Fibroblast of lung (primary cell): Measurements from ENCODE around the gene BACE1. TPM values are rescaled to one million over a fixed set of nuclear protein-coding genes. Genes with fewer than 3 reads are reported as not detected.
"Not testable (repeated sequence)": the region's sequence is repeated elsewhere in the genome, so short reads cannot be mapped to it uniquely, and the experiment has no call there.

Source experiments
- DNase-seq, 2 donors: peaks; one replicate each; pipeline versions ENCODE4 v3.0.0 to v3.0.0-alpha.2; 2010; ENCODE audit warnings: low read depth in 2 of 2
- H2AFZ ChIP-seq: 2 replicates; pipeline ENCODE4 v1.5.1; 2012; ENCODE audit warnings: low read length, control low read depth, inconsistent platforms
- H3K27ac ChIP-seq: 2 replicates; pipeline ENCODE4 v1.5.1; 2011; ENCODE audit warnings: low read length, control low read depth; ENCODE audit not compliant: insufficient read depth
- H3K27me3 ChIP-seq: 2 replicates; pipeline ENCODE4 v1.5.1; 2011; ENCODE audit warnings: mild to moderate bottlenecking, low read length; ENCODE audit not compliant: control insufficient read depth, insufficient read depth
- H3K36me3 ChIP-seq: 2 replicates; pipeline ENCODE4 v1.5.1; 2011; ENCODE audit warnings: low read length; ENCODE audit not compliant: control insufficient read depth, insufficient read depth
- H3K4me1 ChIP-seq: 2 replicates; pipeline ENCODE4 v1.5.1; 2011; ENCODE audit warnings: low read length; ENCODE audit not compliant: control insufficient read depth, insufficient read depth; ENCODE audit errors: extremely low read depth
- H3K4me2 ChIP-seq: 2 replicates; pipeline ENCODE4 v1.5.1; 2011; ENCODE audit warnings: low read length, control low read depth; ENCODE audit not compliant: insufficient read depth; ENCODE audit errors: extremely low read depth
- H3K4me3 ChIP-seq, 4 experiments: fragments of 200-600 bp in 1 of 4; sonication (generic) in 1 of 4; replicated peaks in 1 of 4; 2 replicates each; pipeline ENCODE4 v1.5.1; 2011 to 2016; ENCODE audit warnings: low read length in 4 of 4, low read depth in 3 of 4, mild to moderate bottlenecking in 3 of 4, control low read depth in 2 of 4, inconsistent platforms in 1 of 4, mixed read lengths in 1 of 4; ENCODE audit not compliant: insufficient read depth in 1 of 4; ENCODE audit errors: control extremely low read depth in 1 of 4
- H3K79me2 ChIP-seq: 2 replicates; pipeline ENCODE4 v1.5.1; 2012; ENCODE audit warnings: mild to moderate bottlenecking, low read length, inconsistent platforms; ENCODE audit not compliant: control insufficient read depth, insufficient read depth
- H3K9ac ChIP-seq: 2 replicates; pipeline ENCODE4 v1.5.1; 2011; ENCODE audit warnings: mild to moderate bottlenecking, low read length, control low read depth; ENCODE audit not compliant: insufficient read depth
- H3K9me3 ChIP-seq: 2 replicates; pipeline ENCODE4 v1.5.1; 2012; ENCODE audit warnings: low read depth, low read length; ENCODE audit not compliant: control insufficient read depth, insufficient read depth
- H4K20me1 ChIP-seq: 2 replicates; pipeline ENCODE4 v1.5.1; 2011; ENCODE audit warnings: low read length; ENCODE audit not compliant: control insufficient read depth, insufficient read depth; ENCODE audit errors: extremely low read depth
- EZH2 ChIP-seq: IDR thresholded peaks from 2 replicates; pipeline ENCODE4 v1.5.1; 2012; ENCODE audit warnings: low read length, control low read depth, mild to moderate bottlenecking; ENCODE audit errors: missing control alignments
- polyA plus RNA-seq, 2 donors: library from polyadenylated mRNA; depleted of rRNA in 1 of 2; stranded (reverse) in 1 of 2; unstranded in 1 of 2; fragments of >200 nt; gene quantifications; 2 replicates each; pipeline ENCODE4 v1.2.1, GENCODE V29; 2011 to 2012; ENCODE audit warnings: missing spikeins in 1 of 2
- total RNA-seq: library from RNA; depleted of rRNA; stranded (reverse); fragments of >200 nt; gene quantifications from 2 replicates; pipeline ENCODE4 v1.2.1, GENCODE V29; 2014
- TF ChIP-seq, protein P1 (sequence below), 2 donors: IDR thresholded peaks in 1 of 2; conservative IDR thresholded peaks in 1 of 2; 1 replicate in 1 of 2; 2 replicates in 1 of 2; pipeline ENCODE4 v1.5.1; 2011 to 2012; ENCODE audit warnings: low read length in 2 of 2, control low read depth in 1 of 2, inconsistent platforms in 1 of 2, low read depth in 1 of 2, mild to moderate bottlenecking in 1 of 2

Gene BACE1
- total and polyA plus RNA-seq, 2 donors (not counting 1 experiment from before 2014, with no cell fraction given), result 23.1 to 62.7 TPM

GRCh38 chr11:117278347-117278746, 37.7 kb downstream of the BACE1 start:
- TF ChIP-seq EZH2, result no peak
- TF ChIP-seq, protein P1, sequence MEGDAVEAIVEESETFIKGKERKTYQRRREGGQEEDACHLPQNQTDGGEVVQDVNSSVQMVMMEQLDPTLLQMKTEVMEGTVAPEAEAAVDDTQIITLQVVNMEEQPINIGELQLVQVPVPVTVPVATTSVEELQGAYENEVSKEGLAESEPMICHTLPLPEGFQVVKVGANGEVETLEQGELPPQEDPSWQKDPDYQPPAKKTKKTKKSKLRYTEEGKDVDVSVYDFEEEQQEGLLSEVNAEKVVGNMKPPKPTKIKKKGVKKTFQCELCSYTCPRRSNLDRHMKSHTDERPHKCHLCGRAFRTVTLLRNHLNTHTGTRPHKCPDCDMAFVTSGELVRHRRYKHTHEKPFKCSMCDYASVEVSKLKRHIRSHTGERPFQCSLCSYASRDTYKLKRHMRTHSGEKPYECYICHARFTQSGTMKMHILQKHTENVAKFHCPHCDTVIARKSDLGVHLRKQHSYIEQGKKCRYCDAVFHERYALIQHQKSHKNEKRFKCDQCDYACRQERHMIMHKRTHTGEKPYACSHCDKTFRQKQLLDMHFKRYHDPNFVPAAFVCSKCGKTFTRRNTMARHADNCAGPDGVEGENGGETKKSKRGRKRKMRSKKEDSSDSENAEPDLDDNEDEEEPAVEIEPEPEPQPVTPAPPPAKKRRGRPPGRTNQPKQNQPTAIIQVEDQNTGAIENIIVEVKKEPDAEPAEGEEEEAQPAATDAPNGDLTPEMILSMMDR (conservative IDR thresholded peaks at IDR 0.05 in 1 of 2, IDR thresholded peaks at IDR 0.05 in 1 of 2; ENCODE audit: low read depth in 1 of 2, low read length in 2 of 2), result no peak
- DNase-seq, result no peak
- Histone ChIP-seq H3K36me3 (no peaks in the 10 kb centered on the region), H3K4me2 (no peak overlapping the region), H3K79me2 (no peaks in the 10 kb centered on the region), H2AFZ (no peak overlapping the region), H3K4me1 (peaks cover 14% of the 10 kb centered on the region), H4K20me1 (no peaks in the 10 kb centered on the region), H3K9me3 (no peaks in the 10 kb centered on the region), H3K4me3 (no peak overlapping the region), H3K27ac (no peak overlapping the region), H3K9ac (no peak overlapping the region), H3K27me3 (no peaks in the 10 kb centered on the region)

- Histone ChIP-seq H3K27ac (peak overlapping the region; percentile 63), H3K36me3 (no peaks in the 10 kb centered on the region), H2AFZ (no peak overlapping the region), H3K4me1 (no peaks in the 10 kb centered on the region), H3K79me2 (no peaks in the 10 kb centered on the region), H3K9me3 (no peaks in the 10 kb centered on the region), H3K9ac (no peak overlapping the region), H4K20me1 (no peaks in the 10 kb centered on the region), H3K4me3 (peak overlapping the region in 1 of 4 experiments; percentile 34), H3K27me3 (no peaks in the 10 kb centered on the region), H3K4me2 (no peak overlapping the region)
- DNase-seq, result peak; percentile 85 to 89
- TF ChIP-seq, protein P1 (conservative IDR thresholded peaks at IDR 0.05 in 1 of 2, IDR thresholded peaks at IDR 0.05 in 1 of 2; ENCODE audit: low read depth in 1 of 2, low read length in 2 of 2), result no peak
- TF ChIP-seq EZH2, result no peak
Observed at GRCh38 chr11:117273550-117274289, 42.3 kb downstream of the BACE1 start.

GRCh38 chr11:117272175-117272574, 43.9 kb downstream of the BACE1 start:
- not testable (repeated sequence) for H3K4me1 ChIP-seq, H3K9me3 ChIP-seq, H2AFZ ChIP-seq, H3K36me3 ChIP-seq, H3K4me3 ChIP-seq, H4K20me1 ChIP-seq, DNase-seq, H3K27ac ChIP-seq, H3K9ac ChIP-seq, H3K27me3 ChIP-seq, H3K4me2 ChIP-seq, H3K79me2 ChIP-seq
